Measurements from ENCODE around the gene RHOU.

Gene RHOU

GRCh38 chr1:228745497-228745896 is 10.2 kb downstream of the RHOU start:
- TF ChIP-seq CTCF (IDR thresholded peaks at IDR 0.05; ENCODE audit: extremely low read depth, missing control alignments) = no peak
- DNase-seq (ENCODE audit: low spot score) = no peak

GRCh38 chr1:228747301-228747935 is 12.1 kb downstream of the RHOU start:
- TF ChIP-seq CTCF (IDR thresholded peaks at IDR 0.05; ENCODE audit: extremely low read depth, missing control alignments) = no peak
- no peak for DNase-seq (ENCODE audit: low spot score)

- TF ChIP-seq CTCF (IDR thresholded peaks at IDR 0.05; ENCODE audit: extremely low read depth, missing control alignments) = no peak
- DNase-seq (ENCODE audit: low spot score) = no peak
Observed at GRCh38 chr1:228748029-228748428, 12.8 kb downstream of the RHOU start.

- DNase-seq (ENCODE audit: low spot score) = no peak
- TF ChIP-seq CTCF (IDR thresholded peaks at IDR 0.05; ENCODE audit: extremely low read depth, missing control alignments) = no peak
Observed at GRCh38 chr1:228748431-228748830, 13.2 kb downstream of the RHOU start.

GRCh38 chr1:228749765-228750164 is 14.5 kb downstream of the RHOU start:
- TF ChIP-seq CTCF (IDR thresholded peaks at IDR 0.05; ENCODE audit: extremely low read depth, missing control alignments) = no peak
- no peak for DNase-seq (ENCODE audit: low spot score)

- no peak for DNase-seq (ENCODE audit: low spot score)
- TF ChIP-seq CTCF (IDR thresholded peaks at IDR 0.05; ENCODE audit: extremely low read depth, missing control alignments) = no peak
Observed at GRCh38 chr1:228750915-228751314, 15.6 kb downstream of the RHOU start.

- TF ChIP-seq CTCF (IDR thresholded peaks at IDR 0.05; ENCODE audit: extremely low read depth, missing control alignments) = no peak
- no peak for DNase-seq (ENCODE audit: low spot score)
Observed at GRCh38 chr1:228751360-228752098, 16.2 kb downstream of the RHOU start.
